MM.1S (cell line): Measurements from ENCODE around the gene MRPS18B.

Experiments
- EZH2 ChIP-seq: fragments of 300-600 bp; sonication (generic); optimal IDR thresholded peaks from 2 replicates; pipeline ENCODE3; 2017; ENCODE audit warnings: low read depth, mild to moderate bottlenecking, antibody characterized with exemption, low read length, mixed read lengths
- EZH2phosphoT487 ChIP-seq: fragments of 300-600 bp; sonication (generic); IDR thresholded peaks from 2 replicates; pipeline ENCODE4 v1.6.1; 2018; ENCODE audit warnings: antibody characterized with exemption, low read length
- TF ChIP-seq, protein P1 (sequence below): fragments of 300-600 bp; sonication (generic); IDR thresholded peaks from 2 replicates; pipeline ENCODE4 v1.5.1; 2016; ENCODE audit warnings: antibody characterized with exemption, low read length, mixed read lengths

DNA sequence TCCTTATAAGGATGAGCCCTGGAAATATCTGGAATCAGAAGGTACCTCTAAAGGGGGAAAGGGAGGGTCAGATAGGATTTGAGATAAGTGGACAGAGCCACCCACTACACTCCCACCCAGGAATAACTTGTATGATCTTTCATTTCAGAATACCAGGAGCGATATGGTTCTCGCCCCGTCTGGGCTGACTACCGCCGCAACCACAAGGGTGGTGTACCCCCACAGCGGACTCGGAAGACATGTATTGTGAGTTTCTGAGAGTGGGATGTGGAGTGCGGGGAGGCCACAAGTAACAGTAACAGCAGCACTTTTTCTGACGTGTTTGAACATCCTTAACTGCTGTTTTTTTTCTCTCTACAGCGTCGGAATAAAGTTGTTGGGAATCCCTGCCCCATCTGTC is 1.9 kb downstream of the MRPS18B start:
- TF ChIP-seq EZH2phosphoT487: no peak
- TF ChIP-seq, protein P1, sequence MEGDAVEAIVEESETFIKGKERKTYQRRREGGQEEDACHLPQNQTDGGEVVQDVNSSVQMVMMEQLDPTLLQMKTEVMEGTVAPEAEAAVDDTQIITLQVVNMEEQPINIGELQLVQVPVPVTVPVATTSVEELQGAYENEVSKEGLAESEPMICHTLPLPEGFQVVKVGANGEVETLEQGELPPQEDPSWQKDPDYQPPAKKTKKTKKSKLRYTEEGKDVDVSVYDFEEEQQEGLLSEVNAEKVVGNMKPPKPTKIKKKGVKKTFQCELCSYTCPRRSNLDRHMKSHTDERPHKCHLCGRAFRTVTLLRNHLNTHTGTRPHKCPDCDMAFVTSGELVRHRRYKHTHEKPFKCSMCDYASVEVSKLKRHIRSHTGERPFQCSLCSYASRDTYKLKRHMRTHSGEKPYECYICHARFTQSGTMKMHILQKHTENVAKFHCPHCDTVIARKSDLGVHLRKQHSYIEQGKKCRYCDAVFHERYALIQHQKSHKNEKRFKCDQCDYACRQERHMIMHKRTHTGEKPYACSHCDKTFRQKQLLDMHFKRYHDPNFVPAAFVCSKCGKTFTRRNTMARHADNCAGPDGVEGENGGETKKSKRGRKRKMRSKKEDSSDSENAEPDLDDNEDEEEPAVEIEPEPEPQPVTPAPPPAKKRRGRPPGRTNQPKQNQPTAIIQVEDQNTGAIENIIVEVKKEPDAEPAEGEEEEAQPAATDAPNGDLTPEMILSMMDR: no peak
- TF ChIP-seq EZH2: no peak
